G401.6 (cell line): ENCODE measurements around the gene MATN3.

Experiments
- FAIRE-seq: peaks from 2 replicates; lab custom pipeline; 2012; peaks lifted over from hg19 to GRCh38; lab: Jason Lieb, UNC

The MATN3 gene

DNA sequence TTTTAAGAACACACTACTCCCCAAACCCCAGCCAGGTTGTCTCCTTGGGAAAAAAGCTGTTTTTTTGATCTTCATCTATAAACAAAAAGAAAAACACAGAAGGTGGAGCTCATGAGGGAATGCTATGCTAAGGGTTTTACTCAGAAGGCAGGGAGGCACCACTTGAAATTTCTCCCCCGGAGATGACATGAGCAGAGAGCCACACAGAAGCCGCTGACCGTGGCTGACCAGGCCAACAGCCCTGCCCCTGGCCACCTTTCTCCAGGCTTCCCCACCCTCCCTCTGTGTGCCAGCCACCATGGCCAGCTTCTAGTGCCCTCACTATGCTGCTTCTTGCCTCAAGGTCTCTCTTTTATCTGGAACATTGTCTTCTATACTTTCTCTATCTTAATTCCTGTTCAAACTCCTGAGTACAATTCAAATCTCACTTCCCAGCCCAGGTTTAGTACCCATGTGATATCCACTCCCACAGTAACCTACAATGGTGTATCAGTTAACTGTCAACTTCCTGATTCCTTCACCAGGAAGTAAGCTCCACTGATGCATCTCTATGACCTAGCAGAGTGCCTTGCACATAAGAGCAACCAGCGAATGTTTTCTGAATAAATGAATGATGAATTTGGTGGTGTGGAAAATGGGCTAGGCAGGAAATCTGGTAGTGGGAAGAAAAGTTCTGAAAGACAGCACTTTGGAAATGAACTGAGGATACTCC, 23.6 kb upstream of the MATN3 start:
- no peak for FAIRE-seq

DNA sequence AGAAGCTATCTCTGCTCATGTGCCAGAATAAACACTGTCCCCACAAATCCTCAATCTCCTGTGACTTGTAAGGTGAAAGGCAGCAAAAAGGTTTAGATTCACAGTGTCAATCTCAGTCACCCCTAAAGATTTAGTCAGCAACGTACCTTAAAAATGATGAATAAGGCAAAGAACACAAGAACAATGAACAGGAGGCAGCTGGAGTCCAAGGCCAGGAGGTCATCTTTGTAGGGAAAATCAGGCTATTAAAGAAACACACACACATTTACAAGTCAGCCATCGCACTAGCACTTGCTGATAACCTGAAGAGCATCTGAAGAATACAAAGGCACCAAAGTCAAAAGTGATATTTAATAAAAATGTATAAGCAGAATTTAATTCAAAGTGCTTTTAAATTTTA, 22.4 kb upstream of the MATN3 start:
- FAIRE-seq: no peak

DNA sequence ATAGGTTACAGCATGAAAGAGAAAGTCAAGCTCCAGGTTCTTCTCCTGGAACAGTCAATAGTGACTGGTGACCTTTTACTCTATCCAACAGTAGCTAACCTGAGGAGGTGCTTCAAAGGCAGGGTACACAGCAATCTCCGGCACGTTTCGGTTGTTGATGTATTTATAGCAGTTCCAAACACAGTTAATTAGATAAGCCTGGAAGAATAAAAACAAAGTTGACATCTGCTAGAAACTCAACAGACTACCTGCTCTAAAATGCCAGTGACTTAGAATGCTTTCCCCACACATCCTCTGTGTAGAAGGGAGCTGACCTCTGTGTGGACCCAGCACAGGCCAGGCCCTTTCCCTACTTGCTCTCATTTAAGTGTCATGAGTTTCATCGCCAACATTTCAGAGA, 21.8 kb upstream of the MATN3 start:
- no peak for FAIRE-seq

DNA sequence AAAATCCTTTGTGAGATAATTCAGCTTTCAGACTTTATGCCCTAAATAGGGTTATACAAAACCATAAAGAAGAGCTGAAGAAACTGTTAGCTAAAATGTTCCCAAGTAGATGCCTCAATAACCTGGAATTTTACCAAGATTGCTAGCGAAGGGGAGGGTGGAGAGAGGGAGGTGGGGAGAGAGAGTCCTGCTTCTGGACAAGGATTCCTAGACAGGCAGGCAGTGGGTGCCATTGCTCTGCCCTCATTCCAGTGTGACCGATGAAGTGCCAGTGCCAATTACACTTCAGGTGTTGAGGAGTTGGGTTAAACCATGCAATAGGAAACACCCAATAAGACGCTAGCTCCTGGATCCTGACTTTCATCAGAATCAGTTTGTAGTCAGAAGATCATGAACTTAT, 20.9 kb upstream of the MATN3 start:
- no peak for FAIRE-seq

DNA sequence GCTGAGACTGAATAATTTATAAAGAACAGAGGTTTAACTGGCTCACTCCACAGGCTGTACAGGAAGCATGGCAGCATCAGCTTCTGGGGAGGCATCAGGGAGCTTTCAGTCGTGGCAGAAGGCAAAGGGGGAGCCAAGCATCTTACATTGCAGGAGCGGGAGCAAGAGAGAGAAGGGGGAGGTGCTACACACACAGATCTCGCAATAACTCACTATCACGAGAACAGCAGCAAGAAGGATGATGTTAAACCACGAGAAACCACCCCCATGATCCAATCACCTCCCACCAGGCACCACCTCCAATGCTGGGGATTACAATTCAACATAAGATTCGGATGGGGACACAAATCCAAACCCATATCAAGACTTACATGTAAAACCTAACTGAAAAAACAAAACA, 17.8 kb upstream of the MATN3 start:
- FAIRE-seq: no peak

DNA sequence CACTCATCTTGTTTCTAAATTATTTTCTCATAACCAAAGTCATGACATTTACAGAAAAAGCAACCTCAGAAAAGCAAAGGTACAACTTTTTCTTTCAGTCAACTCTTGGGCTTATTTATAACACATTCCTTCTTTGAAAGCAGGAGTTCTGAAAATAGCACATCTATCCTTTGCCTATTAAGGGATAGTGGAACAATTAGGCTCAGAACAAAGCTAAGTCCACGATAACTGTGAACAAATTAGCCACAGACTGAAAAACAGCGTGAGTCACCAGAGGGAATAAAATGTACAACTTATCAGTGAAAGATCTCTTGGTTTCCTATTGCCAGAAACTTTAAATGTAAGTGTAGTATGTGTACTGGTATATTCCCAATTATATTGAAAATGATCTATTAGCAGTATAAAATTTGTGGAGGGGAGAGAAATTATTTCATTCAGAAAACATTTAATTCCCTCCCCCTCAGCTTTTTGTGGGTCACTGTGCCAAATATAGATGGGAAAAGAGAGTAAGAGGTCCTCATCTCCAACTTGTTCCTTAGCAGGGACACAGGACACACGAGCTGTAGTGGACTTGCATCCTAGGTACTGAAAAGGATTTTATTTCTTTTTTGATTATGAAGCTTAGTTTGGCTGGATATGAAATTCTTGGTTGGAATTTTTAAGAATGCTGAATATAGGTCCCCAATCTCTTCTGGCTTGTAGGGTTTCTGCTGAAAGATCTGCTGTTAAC, 15.4 kb upstream of the MATN3 start:
- no peak for FAIRE-seq

DNA sequence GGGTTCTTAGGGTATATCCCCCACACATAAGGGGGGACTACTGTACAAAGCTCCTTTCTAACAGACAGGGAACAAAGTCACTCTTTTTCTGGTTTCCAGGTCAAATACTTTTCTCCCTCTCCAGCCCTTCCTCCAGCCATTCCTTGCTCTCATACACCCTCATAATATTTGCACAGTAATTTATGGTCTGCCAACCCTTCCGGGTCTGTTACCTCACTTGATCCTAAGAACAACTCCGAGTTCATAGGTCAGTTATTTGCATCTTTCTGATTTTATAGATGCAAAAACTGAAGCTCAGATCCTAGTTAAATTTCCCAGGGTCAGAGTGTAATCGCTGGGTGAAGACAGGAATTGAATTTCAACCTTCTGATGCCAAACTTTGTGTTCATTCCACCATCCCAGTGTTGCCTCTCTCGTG, 14.8 kb upstream of the MATN3 start:
- no peak for FAIRE-seq

DNA sequence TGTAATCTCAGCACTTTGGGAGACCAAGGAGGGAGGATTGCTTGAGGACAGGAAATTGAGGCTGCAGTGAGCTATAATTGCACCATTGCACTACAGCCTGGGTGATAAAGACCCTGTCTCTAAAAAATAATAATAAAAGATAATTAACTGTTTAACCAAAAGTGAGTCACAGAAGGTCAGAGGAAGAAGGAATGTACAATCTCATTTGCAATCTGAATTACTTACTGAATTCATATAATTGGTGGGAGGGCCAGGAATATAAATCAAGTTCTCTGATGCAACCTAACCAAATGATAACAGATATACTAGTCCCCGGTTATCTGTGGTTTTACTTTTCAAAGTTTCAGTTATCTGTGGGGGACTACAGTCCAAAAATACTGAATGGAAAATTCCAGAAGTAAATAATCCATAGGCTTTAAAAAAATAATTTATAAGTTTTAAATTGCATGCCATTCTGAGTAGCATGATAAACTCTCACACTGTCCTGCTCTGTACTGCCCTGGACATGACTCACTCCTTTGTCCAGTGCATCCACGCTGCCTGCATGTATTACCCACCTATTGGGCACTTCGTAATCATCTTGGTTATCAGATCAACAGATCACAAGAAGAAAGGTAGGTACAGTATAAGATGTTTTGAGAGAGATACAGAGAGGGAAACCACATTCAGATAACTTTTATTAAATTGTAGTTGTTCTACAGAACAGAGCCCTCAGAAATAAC, 12.8 kb upstream of the MATN3 start:
- no peak for FAIRE-seq

DNA sequence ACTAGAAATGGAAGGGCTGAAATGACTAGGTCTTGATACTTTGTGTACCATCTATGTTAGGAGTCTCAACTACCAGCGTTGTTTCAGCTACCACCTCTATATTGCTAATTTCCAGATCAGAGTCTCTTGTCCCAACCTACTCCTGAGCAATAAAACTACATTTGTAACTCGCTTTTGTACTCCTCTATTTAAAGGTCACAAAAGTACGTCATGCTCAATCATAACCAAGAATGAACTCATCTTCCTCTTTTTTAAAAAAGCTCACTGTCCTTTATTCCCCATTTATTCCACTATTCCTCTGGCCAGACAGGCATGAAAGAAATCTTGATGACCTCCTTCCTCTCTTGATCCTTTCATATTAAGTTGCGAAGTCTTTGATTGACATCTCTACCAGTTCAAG, 11.2 kb upstream of the MATN3 start:
- FAIRE-seq: no peak

DNA sequence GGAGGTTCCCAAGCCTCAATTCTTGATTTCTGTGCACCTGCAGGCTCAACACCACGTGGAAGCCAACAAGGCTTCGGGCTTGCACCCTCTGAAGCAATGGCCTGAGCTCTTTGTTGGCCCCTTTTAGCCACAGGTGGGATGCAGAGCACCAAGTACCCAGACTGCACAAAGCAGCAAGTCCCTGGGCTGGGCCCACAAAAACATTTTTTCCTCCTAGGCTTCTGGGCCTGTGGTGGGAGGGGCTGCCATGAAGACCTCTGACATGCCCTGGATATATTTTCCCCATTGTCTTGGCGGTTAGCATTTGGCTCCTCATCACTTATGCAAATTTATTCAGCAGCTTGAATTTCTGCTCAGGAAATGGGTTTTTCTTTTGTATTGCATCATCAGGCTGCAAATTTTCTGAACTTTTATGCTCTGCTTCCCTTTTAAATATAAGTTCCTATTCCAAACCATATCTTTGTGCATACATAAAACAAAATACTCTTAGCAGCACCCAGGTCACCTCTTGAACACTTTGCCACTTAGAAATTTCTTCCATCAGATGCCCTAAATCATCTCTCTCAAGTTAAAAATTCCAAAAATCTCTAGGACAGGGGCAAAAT, 9.0 kb upstream of the MATN3 start:
- FAIRE-seq: no peak

DNA sequence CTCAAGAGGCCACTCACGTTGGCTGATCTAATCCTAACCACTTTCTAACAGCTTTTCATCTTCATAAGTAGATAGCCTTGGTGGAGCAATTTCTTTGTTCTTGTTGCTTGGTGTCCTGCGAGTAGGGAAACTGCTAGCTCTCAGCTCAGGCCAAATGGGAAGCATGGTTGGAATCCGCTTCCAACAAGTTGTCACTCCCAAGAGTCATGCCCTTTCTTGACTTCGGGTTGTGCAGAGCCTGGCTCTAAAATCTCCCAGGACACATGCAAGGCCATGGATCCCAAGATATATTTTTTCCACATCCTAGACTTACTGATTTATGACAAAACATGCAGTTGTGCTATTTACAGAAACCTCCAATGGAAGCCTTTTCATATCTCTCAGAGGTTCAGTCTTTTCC, 7.3 kb upstream of the MATN3 start:
- no peak for FAIRE-seq

DNA sequence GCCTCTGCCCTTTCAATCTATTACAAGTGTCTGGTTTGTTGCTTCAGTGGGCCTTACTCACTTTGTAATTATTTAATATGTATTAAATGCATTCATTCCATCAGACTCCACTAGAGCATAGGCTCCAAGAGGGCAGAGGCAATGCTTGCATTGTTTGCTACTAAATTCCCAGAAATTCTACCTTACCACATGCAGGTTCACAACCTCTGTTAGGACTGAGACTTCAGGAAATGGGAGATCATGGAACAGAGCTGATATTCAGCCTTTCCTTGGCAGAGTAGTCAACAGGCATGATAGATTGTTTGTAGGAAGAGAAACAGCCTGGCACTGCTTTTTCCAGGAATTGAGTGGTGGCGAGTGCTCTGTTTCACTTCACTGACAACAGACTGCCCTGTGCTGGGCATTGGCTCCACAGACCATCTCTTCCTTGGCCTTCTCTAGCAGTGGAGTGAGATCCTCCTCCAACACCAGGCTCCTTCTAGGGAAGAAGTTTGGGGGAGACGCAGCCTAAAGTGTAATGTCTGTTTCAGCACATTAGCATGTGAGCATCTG, 6.2 kb upstream of the MATN3 start:
- no peak for FAIRE-seq

DNA sequence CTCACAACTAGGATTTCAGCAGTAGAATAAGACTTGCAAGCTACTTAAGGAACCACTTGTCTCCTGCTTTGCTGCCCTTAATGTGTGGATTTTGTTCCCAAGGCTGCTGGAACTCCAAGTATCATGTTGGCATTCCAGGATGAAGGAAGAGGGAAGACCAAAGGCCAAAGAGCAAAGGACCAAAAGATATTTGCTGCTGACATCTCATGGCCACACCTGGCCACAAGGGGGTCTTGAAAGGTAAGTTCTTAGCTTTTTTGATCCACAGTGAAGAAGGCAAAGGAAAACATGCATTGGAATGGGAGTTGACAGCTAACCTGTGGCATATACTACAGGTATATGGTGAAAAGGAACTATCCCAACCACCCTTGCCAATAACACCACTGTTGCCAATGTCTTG, 3.9 kb upstream of the MATN3 start:
- FAIRE-seq: no peak

DNA sequence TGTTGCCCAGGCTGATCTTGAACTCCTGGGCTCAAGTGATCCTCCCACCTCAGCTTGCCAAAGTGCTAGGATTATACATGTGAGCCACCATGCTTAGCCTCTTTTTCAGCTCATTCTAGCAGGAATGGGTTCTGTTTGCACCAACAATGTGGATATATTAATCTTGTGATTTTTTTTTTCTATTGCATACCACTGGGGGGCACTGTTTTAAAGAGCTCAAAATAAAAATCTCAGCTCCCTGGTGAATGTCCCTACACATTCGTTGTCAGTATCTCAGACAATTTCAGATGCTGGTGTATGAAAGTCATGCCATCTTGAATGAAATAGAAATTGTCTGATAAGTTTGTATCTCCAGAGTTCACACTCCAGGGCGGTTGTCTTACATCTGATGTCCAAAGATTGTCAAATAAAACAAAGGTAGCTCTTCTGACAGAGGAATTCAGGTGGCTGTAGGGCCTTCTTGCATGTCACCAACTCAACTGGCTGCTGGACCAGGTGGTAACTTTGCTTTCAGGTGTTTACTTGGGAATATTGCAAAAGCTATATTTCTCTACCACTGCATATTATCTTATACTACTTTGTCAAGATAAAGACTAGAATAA, 3.1 kb upstream of the MATN3 start:
- peak; percentile 30 for FAIRE-seq

DNA sequence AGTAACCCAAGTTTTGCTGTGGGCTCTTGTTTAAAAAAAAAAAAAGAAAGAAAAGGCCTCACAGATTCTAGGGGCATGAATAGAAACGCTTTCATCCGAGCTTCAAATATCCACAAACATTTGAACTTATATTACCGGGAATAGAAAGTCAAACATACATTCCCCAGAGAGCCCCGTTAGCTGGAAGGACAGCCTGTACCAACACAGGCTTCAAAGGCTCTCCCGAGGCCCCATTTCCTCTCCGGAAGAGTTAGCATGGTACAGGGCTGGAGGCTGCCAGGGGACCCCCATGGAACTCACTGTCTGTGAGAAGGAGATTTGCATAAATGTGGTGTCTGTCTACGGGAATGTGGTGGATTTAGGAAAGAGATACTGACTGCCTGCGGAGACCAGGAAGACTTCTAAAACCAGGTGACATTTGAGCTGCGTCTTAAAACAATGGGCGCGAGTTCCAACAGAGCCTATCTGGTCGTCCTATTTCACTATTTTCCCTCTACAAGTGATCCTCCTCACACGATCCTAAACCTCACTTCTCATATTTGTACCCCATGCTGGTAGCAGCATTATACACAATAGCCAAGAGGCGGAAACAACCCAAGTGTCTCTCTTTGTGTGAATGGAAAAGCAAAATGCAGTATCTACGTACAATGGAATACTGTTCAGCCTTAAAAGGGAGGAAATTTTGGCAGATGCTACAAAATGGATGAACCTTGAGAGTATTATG, 820 bp upstream of the MATN3 start:
- FAIRE-seq: no peak

DNA sequence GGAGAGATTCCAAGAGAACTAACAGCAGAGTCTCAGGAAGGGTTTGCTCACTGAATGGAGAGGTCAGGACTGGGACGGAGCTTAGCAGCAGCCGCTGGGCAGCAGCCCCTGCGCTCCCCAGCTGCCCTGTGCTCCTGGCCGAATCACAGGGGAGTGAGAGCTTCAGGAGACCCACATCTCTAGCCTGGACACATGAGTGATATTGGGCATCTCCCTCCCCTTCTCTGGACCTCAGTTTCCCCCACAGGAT, 511 bp downstream of the MATN3 start:
- no peak for FAIRE-seq

DNA sequence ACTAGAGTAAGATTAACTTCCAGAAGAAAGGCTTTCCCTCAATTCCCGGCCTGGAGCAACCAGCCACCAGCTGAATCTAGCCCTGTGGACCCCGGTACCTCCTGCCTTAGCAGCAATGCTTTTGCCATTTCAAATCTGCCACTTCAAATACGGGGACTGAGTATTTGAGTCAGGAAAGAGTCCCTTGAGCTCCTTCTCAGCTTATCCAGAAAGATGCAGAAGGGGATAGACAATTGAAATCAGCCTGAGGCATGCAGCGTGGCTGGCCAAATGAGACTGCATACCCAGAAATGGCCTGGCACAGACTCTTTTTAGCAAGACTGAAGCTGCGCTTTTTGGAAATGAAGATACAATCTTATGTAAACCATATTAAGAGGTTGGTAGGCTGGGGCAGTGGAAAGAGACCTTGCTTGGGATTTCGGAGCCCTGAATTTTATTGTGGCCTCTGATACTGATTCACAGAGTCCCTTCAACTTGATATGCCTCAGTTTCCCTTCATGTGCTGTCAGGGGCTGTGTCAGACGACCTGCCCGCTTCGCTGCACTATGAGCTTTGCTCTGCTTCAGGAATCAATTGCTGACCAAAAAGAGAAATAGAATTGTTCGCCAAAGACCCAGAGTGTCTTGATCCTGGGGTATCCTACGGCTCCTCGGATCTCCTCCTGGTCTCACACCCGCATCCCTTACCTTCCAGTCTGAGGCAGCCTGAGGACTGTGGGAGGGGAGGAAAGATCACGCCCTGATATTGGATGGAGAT, 1.0 kb downstream of the MATN3 start:
- no peak for FAIRE-seq

DNA sequence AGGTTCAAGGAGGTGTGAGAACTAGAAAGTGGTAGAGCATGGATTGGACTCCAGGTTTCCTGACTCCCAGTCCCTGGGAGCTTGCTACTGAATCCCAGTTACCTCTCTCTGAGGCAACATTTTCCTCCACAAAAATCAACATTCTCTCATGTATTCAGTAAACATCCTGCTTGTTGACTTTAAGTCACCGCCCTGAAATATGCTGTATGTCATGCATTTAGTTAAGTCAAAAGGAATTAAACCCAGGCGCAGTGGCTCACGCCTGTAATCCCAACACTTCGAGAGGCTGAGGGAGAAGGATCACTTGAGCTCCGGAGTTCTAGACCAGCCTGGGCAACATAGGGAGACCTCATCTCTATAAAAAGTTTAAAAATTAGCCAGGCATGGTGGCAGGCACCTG, 3.8 kb downstream of the MATN3 start:
- FAIRE-seq: no peak

DNA sequence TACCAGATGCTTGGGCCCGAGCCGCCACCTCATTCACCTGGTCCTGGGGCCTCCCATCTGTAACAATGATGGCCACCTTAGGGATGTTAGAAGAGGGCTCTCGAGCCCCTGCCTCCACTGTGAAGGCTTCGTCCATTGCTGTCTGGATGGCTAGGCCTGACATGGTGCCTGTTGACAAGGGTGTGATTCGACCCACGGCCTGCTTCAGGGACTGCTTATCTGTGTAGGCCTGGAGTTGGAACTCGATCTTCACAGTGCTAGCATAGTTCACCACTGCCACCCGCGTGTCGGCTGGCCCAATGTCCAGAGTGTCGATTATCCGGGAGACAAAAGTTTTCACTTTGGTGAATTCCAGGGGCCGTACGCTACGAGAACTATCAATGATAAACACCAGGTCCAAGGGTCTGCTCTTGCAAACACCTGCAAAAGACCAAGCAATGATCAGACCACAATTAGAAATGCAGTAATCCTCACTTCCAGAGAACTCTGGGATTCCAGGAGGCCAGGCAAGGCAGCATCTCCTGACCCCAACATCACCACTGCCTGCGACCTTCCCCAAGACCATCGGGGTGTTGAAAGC, 6.5 kb downstream of the MATN3 start:
- no peak for FAIRE-seq

DNA sequence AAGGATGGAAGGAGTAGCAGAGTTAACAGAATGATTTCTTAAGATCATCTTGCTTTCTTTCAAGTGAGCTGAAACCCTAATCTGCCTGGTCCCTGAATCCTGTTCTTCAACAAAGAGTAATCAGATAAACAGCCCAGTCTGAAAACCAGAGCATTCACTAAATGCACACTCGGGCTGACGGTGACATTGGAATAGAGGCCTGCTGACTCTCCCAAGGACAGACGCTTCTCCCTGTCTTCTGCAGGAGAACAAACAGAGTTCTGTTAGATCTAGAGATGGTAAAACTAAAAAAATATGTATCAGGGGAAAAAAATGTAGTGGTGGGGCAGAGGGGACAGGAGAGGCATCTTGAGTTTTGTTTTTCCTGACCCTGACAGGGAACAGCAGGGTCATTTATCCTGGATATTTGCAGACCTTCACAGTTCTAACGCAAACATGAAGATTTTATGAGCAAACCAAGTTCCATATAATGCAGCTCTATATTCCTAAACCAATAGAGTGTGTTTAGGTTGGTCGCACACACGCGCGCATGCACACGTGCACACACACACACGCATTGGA, 7.3 kb downstream of the MATN3 start:
- no peak for FAIRE-seq
